Neural cell (in vitro differentiated cells): ENCODE results near the gene SUMO4.

ENCODE experiments used
- EZH2 ChIP-seq: fragments of 200-600, 300-800 bp; shearing (Covaris generic), sonication (generic); IDR thresholded peaks from 2 replicates; pipeline ENCODE4 v1.6.1; 2014; ENCODE audit warnings: antibody characterized with exemption, low read length, borderline replicate concordance, mild to moderate bottlenecking; ENCODE audit not compliant: insufficient read depth, poor library complexity, severe bottlenecking
- POLR2AphosphoS5 ChIP-seq: IDR thresholded peaks from 2 replicates; pipeline ENCODE4 v1.6.1; 2012
- RAD21 ChIP-seq: fragments of 450-650 bp; conservative IDR thresholded peaks from 2 replicates; pipeline ENCODE4 v1.6.1; 2014; ENCODE audit warnings: antibody characterized with exemption, mild to moderate bottlenecking, moderate library complexity
- SMC3 ChIP-seq: fragments of 450-650 bp; conservative IDR thresholded peaks from 2 replicates; pipeline ENCODE4 v1.6.1; 2014; ENCODE audit warnings: antibody characterized with exemption, mild to moderate bottlenecking, moderate library complexity; ENCODE audit not compliant: poor library complexity
- TF ChIP-seq, protein P1 (sequence below): fragments of 450-650 bp; IDR thresholded peaks from 2 replicates; pipeline ENCODE4 v1.5.1; 2014; ENCODE audit warnings: antibody characterized with exemption, mild to moderate bottlenecking, moderate library complexity; ENCODE audit not compliant: poor library complexity, severe bottlenecking

GRCh38 chr6:149414009-149414408 is 13.9 kb downstream of the SUMO4 start:
- TF ChIP-seq POLR2AphosphoS5 (no peak), EZH2 (no peak), RAD21 (no peak), SMC3 (no peak)
- TF ChIP-seq, protein P1, sequence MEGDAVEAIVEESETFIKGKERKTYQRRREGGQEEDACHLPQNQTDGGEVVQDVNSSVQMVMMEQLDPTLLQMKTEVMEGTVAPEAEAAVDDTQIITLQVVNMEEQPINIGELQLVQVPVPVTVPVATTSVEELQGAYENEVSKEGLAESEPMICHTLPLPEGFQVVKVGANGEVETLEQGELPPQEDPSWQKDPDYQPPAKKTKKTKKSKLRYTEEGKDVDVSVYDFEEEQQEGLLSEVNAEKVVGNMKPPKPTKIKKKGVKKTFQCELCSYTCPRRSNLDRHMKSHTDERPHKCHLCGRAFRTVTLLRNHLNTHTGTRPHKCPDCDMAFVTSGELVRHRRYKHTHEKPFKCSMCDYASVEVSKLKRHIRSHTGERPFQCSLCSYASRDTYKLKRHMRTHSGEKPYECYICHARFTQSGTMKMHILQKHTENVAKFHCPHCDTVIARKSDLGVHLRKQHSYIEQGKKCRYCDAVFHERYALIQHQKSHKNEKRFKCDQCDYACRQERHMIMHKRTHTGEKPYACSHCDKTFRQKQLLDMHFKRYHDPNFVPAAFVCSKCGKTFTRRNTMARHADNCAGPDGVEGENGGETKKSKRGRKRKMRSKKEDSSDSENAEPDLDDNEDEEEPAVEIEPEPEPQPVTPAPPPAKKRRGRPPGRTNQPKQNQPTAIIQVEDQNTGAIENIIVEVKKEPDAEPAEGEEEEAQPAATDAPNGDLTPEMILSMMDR, result no peak
